ENCODE data around the gene TP53BP2. TPM values are rescaled to one million over a fixed set of nuclear protein-coding genes. Genes with fewer than 3 reads are reported as not detected.

TP53BP2 gene
- total RNA-seq, 1 donor from 2014 or later: 162 TPM

DNA sequence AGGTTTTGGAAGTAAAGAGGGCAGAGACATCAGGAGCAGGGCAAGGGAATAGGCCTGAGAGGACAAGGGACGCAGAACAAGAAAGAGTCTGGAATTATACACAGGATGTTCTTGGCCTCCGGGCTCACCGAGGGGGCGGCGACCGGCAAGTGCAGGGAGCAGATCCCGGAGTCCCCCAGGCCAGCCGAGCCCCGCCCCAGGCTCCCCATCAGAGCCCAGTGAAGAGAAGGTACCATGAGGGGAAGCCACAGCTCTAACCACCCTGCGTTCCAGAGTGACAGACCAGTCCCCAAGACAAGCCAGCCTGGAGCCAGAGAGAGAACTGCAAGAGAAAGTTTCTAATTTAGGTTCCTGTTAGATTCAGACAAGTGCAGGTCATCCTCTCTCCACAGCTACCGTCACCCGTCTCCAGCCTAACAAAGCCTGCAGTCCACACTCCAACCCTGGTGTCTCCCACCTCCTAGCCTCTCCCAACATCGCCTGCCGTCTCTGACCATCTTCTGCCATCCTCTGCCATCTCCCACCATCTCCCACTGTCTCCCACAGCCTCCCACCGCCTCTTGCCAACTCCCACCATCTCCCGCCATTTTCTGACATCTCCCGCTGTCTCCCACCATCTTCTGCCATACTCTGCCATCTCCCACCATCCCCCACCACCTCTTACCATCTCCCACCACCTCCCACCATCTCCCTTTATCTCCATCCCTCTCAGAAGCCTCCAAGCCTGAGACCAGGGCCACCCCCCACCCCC lies 90.9 kb downstream of the TP53BP2 start:
- Histone ChIP-seq H3K9me3 (no peaks in the 10 kb centered on the region), H3K27me3 (no peaks in the 10 kb centered on the region), H3K4me1 (no peaks in the 10 kb centered on the region), H3K27ac (no peak overlapping the region), H3K4me3 (no peak overlapping the region), H3K36me3 (peaks cover 91 to 100% of the 10 kb centered on the region in 2 donors)
- TF ChIP-seq, protein P1, sequence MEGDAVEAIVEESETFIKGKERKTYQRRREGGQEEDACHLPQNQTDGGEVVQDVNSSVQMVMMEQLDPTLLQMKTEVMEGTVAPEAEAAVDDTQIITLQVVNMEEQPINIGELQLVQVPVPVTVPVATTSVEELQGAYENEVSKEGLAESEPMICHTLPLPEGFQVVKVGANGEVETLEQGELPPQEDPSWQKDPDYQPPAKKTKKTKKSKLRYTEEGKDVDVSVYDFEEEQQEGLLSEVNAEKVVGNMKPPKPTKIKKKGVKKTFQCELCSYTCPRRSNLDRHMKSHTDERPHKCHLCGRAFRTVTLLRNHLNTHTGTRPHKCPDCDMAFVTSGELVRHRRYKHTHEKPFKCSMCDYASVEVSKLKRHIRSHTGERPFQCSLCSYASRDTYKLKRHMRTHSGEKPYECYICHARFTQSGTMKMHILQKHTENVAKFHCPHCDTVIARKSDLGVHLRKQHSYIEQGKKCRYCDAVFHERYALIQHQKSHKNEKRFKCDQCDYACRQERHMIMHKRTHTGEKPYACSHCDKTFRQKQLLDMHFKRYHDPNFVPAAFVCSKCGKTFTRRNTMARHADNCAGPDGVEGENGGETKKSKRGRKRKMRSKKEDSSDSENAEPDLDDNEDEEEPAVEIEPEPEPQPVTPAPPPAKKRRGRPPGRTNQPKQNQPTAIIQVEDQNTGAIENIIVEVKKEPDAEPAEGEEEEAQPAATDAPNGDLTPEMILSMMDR (IDR thresholded peaks at IDR 0.05): no peak
- intact Hi-C loops (cut with DNase I): no loop called here
- DNase-seq (ENCODE audit: low spot score in 2 of 2): no peak

DNA sequence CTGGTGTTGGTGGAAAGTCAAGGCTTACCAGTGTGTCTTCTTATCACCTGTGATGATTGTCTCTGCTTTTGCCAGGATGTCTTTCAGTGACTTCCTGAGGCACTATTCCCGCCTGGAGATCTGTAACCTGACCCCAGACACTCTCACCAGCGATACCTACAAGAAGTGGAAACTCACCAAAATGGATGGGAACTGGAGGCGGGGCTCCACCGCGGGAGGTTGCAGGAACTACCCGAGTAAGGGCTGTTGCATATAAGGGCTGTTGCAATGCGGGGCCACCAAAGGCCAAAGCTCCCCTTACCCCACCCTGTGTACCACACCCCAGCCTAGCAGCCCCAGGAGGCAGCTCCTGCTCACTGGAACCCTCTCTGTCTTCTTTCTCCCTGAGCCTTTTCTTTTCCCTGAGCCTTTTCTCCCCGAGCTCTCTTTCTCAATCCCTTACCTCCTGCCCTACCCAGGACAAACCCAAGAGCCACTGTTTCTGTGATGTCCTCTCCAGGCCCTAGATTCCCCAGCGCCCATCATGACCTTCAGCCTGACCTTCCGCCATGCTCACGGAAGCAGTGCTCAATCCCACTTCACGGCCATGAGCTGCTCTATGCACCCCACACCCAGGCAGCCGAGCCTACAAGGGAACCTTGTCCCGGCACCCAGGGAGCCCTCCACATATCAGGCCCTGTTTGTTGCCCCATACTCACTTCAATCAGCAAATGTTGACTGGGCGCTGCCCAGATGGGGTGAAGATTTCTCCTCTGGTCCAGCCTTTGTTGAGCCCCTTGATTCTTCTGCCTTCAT lies 92.8 kb downstream of the TP53BP2 start:
- TF ChIP-seq, protein P1 (IDR thresholded peaks at IDR 0.05): no peak
- DNase-seq (ENCODE audit: low spot score in 2 of 2): no peak
- Histone ChIP-seq H3K36me3 (peaks cover 74 to 85% of the 10 kb centered on the region in 2 donors), H3K4me1 (peaks cover 5 to 14% of the 10 kb centered on the region in 2 donors), H3K4me3 (no peak overlapping the region), H3K27me3 (no peaks in the 10 kb centered on the region), H3K9me3 (no peaks in the 10 kb centered on the region), H3K27ac (no peak overlapping the region)
- intact Hi-C loops (cut with DNase I): no loop called here

DNA sequence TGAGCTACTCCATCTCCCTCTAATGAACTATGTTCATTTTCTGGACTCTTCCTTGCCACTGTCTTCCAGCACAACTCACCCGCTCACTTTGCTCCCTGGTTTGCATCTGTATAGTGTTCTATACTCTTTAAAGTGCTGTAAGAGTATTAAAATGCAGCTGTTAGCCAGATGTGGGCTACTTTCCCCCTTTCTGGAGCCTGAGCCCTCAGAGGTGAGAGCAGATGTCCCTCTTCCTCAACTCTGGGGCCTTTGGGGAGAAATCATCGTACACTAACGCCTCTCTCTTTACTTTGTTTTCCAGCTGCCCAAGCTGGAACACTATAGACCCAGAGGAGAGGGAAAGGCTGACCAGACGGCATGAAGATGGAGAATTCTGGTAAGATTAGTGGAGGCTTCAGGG lies 94.1 kb downstream of the TP53BP2 start:
- DNase-seq (ENCODE audit: low spot score in 2 of 2): no peak
- no peak overlapping the region for H3K4me3 ChIP-seq
- H3K27me3 ChIP-seq: no peaks in the 10 kb centered on the region
- H3K4me1 ChIP-seq: peaks cover 9 to 16% of the 10 kb centered on the region in 2 donors
- peaks cover 78 to 79% of the 10 kb centered on the region in 2 donors for H3K36me3 ChIP-seq
- H3K27ac ChIP-seq: no peak overlapping the region
- intact Hi-C loops (cut with DNase I): no loop called here
- TF ChIP-seq, protein P1 (IDR thresholded peaks at IDR 0.05): no peak
- H3K9me3 ChIP-seq: no peaks in the 10 kb centered on the region

DNA sequence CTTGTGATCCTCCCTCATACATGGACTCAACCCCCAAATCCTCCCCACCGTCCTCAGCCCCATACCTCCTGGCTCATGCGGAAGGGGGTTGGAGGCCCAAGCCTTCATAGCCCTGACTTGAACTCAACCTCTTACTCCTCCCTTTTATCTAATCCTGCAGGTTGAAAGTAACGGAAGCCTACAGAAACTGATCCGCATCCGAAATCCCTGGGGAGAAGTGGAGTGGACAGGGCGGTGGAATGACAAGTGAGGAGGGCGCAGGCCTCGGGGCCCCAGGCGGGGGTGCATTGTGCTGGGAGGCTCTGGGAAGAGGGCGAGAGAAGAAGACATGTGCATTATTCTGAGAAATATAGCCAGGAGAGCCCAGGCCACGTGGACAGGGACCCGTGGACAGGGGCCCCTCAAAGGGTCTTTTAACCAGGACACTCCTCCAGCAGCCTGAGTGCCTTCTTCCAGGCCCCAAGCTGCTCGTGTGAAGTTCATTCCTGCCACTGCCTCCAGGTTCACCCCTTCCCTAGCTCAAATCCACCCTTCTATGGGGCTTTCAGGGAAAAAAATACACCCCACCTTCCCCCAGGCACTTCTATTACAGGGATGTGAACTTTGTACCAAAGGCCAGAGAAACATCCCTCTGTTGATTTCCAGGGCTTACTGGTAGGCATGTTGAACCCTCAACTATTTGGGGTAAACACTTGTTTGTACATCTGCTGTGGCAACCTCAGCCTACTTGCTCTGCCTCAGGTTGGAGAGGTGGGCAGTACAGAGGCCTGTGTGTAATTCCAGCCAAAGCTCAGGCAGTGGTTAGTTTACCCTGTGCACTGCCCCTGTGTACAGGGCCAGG lies 94.8 kb downstream of the TP53BP2 start:
- H3K4me1 ChIP-seq: peaks cover 9 to 16% of the 10 kb centered on the region in 2 donors
- TF ChIP-seq, protein P1 (IDR thresholded peaks at IDR 0.05): no peak
- H3K9me3 ChIP-seq: no peaks in the 10 kb centered on the region
- no peak overlapping the region for H3K27ac ChIP-seq
- intact Hi-C loops (cut with DNase I): no loop called here
- DNase-seq (ENCODE audit: low spot score in 2 of 2): no peak
- H3K36me3 ChIP-seq: peaks cover 72 to 79% of the 10 kb centered on the region in 2 donors
- no peaks in the 10 kb centered on the region for H3K27me3 ChIP-seq
- H3K4me3 ChIP-seq: no peak overlapping the region
